ENCODE results near the gene MGAT4A.

The MGAT4A gene

DNA sequence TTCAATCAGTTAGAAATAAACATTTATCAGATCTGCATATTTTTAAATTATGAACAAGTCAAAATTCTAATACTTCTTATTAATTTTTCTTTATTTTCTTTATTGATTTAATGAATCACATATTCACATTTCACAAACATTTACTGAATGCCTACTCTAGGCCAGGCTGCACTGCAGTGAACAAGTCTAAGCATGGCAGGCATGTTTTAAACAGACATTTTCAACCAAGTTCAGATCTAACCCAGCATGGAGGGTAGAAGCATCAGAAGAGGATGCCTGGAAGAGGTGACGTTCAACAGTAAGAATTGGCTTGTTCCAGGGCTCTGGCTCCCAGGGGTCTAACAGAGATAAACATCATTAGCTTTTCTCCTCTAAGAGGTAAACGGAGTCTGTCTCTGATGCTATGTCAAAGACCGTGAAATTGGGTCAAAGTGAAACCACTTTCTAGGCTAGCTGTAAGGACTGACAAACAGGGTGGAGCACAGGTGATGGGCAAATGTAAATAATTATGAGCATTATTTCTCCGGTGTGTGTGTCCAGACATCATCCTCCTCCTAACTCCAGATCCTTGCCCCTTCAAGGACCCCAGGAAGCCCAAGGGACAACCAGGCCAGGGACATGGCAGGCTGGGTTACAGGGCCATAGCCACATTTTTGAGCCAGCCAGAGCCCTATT is 72.0 kb downstream of the MGAT4A start:
- no peak for DNase-seq (ENCODE audit: low read depth)

- DNase-seq (ENCODE audit: low read depth): no peak
These were observed 74.1 kb downstream of the MGAT4A start for GRCh38 chr2:98656800-98657199.

DNA sequence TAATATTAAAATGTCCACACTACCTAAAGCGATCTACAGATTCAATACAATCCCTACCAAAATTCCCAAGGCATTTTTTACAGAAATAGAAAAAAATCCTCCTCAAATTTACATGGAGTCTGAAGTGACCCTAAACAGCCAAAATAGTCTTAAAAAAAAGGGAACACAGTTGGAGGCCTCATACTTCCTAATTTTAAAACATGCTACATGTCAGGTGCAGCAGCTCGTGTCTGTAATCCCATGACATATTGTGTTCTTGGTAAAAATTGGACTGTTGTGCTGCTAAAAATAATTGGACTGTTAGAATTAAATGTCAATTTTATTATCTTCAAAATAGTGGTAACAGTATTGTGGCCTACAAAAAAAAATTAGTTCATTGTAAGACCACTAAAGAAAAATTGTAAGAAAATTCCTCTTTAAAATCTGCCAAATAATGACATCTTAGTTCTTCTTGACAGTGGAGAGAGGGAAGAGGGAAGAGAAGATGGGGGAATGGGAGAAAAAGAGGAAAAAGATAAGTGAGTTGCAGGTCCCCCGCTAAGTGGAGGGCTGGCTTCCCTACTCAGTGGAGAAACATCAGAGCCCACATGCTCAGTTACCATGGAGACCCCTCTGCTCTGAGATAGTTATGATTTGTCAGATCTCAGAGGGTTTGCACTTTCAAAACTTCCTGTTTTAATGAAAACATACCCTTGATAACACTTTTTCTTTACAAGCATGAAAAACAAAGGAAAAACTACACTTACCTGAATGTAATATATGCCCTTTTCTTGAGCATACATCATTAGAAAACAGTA is 76.0 kb downstream of the MGAT4A start:
- no peak for DNase-seq (ENCODE audit: low read depth)

GRCh38 chr2:98650998-98651397 is 79.9 kb downstream of the MGAT4A start:
- no peak for DNase-seq (ENCODE audit: low read depth)

GRCh38 chr2:98649992-98650375 is 80.9 kb downstream of the MGAT4A start:
- DNase-seq (ENCODE audit: low read depth): no peak

DNA sequence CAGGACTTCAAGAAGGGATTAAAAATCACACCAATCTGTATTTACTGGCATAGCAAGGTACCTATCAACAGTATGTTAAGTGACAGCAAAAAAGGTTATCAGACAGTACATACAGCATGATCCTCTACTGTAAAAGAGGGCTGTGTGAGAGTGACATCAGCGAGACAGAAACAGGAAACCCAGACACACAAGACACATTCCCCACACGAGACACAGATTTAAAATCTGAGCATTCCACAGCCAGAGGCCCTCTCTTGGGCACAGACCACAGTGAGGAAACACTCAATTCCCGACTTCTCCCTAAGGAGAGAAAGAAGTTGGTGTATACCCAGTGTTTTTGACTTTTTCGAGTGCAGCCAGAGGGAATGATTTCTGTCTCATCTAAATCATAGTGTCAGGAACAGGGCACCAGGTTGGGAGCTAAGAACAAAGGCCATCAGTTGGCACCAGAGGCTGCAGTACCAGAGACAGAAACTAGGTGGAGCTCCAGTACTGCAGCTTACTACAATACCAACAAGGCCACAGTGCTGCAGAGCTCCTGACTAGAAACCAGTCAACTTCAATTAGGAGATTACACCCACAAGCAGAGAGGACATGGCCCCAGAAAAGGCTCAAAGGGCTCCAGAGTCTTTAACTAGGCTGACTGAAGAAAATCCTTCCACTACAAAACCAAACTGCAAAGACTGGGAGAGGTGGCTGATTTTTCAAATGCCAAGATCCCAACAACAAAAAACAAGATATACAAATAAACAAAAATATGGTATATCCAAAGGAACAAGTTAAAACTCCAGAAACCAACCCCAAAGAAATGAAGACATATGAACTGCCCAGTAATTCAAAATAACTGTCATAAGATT is 81.6 kb downstream of the MGAT4A start:
- DNase-seq (ENCODE audit: low read depth): peak; percentile 54

GRCh38 chr2:98648451-98648850 is 82.5 kb downstream of the MGAT4A start:
- no peak for DNase-seq (ENCODE audit: low read depth)

DNA sequence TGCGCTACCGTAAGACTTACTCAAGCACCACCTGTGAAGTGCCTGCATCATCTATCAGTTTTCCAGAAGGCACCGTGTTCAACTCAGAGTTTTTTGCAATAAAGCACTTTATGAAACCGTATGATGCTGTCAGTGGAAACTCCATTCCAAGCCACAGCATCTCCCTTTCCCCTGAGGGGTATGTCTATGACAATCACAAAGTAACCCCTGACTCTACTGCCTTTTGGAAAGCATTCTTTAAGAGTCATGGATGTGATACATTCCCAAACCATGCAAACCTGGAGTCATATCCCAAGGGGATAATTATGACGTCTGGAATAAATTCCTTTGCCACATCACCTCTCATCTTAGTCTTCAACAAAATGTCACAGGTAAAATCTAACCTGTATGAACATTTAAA is 83.3 kb downstream of the MGAT4A start:
- DNase-seq (ENCODE audit: low read depth): no peak

DNA sequence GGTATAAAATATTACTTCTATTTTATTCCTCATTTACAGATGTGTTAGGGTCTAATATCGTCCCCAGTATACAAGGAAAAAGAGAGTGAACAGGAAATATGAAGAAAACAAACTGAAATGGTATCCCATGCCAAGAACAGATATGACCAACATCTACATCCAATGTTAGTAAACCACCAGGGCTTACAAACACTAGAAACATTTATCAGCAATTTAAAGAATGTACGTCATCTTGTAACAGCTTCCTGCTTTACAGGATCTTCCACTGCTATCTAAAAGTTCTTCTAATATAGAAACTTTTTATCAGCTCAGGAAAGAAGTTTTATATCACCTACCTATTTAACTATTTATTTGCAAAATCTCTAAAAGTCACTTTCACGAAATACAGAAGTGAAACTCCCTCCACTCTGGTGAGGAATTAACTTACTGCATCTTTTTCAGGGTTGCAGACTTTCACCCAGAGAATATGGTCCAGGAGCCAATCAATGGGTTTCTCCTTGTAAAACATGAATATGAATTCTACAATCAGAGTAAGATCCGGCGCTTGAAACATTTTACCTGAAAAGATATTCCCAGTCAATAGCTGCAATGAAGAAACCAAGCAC is 87.3 kb downstream of the MGAT4A start:
- DNase-seq (ENCODE audit: low read depth): no peak

- DNase-seq (ENCODE audit: low read depth): no peak
These were observed 93.4 kb downstream of the MGAT4A start for GRCh38 chr2:98637401-98638147.

DNA sequence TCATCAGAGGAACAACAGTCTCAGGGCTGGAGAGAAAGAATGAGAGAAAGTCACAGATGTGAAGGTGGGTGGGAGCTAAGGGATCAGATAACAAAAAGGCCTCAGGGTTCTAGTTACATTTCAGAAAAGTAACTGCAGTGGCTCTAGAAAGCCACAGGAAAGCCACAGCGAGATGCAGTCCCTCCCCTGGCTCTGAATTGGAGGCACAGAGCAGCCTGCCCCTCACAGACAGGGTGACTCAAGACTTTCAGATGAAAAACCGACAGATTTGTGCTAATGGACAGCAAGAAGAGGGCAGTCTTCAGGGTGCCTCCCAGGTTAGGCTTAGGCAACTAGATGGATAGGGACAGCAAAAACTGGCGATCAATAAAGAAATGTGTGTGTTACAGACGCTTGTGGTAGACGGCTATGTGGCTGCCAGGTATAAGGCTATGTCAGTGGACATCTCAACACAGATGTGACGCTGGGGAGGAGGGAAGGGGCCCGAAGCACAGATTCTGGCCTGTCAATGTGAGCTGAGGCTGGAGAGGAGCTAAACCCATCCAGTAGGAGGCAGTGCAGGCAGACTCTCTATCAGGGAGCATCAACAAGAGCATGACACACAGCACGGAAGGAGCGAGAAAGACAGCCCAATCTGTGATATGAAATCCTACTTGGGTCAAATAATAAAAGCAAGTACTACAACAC is 96.4 kb downstream of the MGAT4A start:
- DNase-seq (ENCODE audit: low read depth): no peak

DNA sequence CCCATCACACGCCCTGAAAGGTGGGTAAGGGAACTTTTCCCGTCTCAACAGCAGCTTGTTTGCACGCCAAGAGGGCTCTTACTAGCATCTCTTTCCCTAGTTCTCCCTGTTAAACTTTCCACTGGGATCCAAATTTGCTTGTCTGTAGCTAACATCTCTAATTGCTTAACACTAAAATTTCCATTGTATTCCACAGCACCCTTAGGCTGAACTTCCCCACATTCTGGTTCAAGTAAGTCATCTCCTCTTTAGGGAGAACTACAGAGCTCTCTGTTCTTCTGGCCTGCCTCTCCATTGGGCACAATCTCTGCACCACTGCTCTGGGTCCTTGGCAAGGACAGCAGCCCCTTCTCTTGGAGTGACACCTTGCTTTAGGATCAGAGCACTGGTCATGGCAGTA is 98.6 kb downstream of the MGAT4A start:
- DNase-seq (ENCODE audit: low read depth): no peak

GRCh38 chr2:98623657-98624056 is 107.3 kb downstream of the MGAT4A start:
- no peak for DNase-seq (ENCODE audit: low read depth)

DNA sequence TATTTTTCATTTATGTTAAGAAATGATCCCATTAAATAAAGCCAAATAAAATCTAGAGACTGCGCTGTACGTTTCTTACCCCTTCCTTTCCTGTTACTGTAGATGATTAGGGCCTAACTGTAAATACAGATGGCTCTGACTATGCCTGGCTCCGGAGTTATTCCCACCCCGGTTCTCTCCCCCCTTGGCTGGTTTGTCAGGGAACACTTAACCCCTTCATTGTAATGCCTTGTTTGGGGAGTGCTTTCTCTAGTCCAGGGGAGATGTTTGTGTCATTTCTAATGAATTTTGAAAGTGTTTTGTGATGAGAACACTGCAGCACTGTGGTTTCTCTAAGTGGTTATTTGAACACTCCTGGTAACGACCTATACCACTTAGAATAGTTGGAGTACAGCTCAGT is 113.8 kb downstream of the MGAT4A start:
- no peak for DNase-seq (ENCODE audit: low read depth)

DNA sequence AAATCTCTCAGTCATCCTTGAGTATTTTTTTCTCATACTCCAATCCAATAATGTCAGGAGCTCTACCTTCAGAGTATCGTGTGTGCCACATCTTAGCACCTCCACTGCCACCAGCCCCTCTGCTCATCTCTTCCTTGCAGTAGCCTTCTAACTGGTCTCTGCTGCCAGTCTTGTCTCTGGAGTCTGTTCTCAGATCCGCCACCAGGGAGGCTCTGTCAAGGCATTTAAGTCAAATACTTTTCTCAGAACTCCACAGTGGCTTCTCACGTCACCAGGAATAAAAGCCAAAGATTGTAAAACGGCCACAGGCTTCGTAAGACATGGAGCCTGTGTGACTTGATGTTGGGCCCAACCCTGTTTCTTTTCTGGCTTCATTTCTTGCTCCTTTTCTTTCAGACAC is 115.5 kb downstream of the MGAT4A start:
- no peak for DNase-seq (ENCODE audit: low read depth)

DNA sequence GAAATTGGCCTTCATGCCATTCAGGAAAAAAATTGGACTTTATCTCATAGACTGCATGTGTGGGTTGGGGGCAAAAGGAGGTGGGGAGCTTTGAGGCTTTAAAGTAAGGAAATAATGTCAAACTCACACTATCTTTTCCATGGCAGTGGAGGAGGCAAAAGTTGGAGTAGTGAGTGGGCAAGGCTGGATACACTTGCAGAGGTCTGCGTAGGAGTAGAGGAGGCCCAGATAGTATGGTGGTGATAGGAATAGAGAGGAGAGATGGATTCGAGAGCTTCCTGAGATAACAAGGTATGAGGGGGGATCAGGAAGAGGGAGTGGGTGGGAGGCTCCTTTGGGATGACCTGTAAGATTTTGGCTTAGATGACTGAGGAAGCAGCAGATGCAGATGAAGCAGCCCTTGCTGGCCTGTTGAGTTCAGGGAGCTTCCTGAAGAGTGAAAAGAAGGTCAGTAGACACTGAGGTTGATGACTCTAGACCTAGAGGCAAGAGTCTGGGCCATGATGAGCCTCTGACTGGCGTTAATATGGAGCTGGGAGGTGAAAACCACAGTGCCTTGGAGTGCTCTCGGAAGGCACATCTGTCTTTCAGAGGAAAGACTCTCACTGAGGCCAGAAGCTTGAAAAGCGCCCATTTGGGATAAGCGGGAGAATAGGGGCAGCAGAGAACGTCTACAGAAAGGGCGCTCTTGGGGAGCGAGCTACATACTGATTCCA is 116.8 kb downstream of the MGAT4A start:
- DNase-seq (ENCODE audit: low read depth): no peak

GRCh38 chr2:98608962-98609604 is 121.8 kb downstream of the MGAT4A start:
- DNase-seq (ENCODE audit: low read depth): no peak

GRCh38 chr2:98608116-98608961 is 122.6 kb downstream of the MGAT4A start, which contains the start of the genes COA5 and UNC50:
Gene COA5, minus strand, starts transcription at chr2:98608512. Its CDS starts 107 bp downstream, at chr2:98608405.
Gene UNC50, plus strand, starts transcription at chr2:98608589. Its CDS starts 1,171 bp downstream, at chr2:98609760.
- DNase-seq (ENCODE audit: low read depth): peak; percentile 73

- DNase-seq (ENCODE audit: low read depth): no peak
These were observed 123.2 kb downstream of the MGAT4A start for GRCh38 chr2:98607741-98608115.
